GM12892 (cell line): ENCODE data around the gene ATP8B1.

ENCODE experiments used
- DNase-seq: peaks from one replicate; pipeline ENCODE4 v3.0.0; 2011; ENCODE audit not compliant: insufficient read length
- FAIRE-seq: peaks from 2 replicates; lab custom pipeline; 2011; peaks lifted over from hg19 to GRCh38; lab: Jason Lieb, UNC
- POLR2A ChIP-seq: IDR thresholded peaks from 2 replicates; pipeline ENCODE4 v1.6.1; 2011; ENCODE audit warnings: low read depth, low read length, control low read depth
- POLR2AphosphoS5 ChIP-seq: IDR thresholded peaks from 2 replicates; pipeline ENCODE4 v1.6.1; 2011; ENCODE audit warnings: low read depth, low read length, control low read depth
- TAF1 ChIP-seq: IDR thresholded peaks from 2 replicates; pipeline ENCODE4 v1.6.1; 2011; ENCODE audit warnings: low read depth, mild to moderate bottlenecking, control low read depth, low read length, borderline replicate concordance

ATP8B1 gene

DNA sequence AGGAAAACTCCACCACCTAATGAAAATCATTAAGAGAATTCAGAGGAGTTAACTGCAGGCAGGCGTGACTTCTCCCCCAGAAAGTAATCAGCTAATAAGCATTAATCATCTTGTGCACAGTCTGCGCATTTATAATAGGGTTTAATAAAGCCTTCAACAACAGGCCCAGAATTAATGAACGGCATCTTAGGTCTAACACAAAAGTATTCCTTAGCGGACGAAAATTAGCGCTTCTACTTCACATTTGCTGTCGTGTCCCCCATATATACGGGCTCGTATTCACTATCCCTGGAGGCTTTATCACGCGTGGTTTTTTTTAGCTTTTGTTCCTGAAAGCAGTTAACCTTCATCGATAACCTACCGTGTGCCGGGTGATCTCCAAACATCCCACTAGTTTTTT is 1.8 kb downstream of the ATP8B1 start:
- DNase-seq (no peak), FAIRE-seq (no peak)
- TF ChIP-seq POLR2AphosphoS5 (no peak), POLR2A (no peak), TAF1 (no peak)

DNA sequence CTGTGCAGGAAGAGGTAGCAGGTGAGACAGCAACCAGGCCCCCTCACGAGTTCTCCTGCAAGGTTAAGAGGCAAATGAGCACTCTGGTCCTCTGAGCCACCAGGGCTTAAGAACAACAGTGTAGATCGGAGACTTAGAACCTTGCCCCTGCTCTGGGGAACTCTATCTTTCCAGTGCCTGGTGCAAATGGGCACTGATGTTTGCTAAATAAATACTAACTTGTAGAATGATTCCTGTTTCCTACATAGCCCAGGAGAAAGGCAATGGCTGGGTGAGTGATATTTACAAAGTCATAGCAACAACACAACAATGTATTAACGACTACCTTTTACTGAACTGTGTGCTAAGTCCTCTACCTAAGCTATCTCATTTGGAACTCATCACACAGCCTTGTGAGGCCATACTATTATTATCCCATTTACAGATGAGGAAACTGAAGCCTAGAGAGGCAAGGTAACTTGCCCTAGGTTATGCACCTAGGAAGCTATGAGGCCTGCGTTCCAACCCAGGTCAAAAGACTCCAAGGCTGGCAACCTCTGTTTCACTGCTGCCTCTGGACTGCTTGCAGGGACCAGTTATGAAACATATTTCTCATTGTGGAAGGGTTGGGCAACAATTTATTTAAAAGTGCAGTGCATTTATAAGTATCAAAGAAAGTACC is 4.3 kb downstream of the ATP8B1 start:
- no peak for FAIRE-seq
- TF ChIP-seq TAF1 (no peak), POLR2A (no peak), POLR2AphosphoS5 (no peak)
- DNase-seq = no peak

DNA sequence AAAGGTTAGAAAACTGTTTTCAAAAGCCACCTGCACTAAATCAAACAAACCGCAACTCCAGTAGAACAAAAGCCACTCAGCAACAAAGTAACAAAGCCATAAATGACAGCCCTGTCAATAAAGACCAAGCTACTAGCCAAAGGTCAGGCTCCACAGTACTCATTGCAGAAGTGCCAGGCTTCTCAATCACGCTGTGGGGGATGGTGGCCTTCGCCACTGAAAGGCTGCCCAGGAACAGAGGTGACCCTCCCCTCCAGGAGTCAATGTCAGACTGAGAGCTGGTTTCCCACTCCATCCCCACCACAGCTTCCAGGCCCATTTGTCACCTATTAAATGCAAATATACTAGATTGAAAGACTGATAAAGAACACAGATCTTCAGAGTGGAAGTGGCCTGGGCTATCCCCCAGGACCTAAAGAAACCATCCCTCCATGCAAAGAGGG is 5.9 kb downstream of the ATP8B1 start:
- TF ChIP-seq TAF1 = no peak
- TF ChIP-seq POLR2A = no peak
- TF ChIP-seq POLR2AphosphoS5 = no peak
- FAIRE-seq (no peak), DNase-seq (no peak)

DNA sequence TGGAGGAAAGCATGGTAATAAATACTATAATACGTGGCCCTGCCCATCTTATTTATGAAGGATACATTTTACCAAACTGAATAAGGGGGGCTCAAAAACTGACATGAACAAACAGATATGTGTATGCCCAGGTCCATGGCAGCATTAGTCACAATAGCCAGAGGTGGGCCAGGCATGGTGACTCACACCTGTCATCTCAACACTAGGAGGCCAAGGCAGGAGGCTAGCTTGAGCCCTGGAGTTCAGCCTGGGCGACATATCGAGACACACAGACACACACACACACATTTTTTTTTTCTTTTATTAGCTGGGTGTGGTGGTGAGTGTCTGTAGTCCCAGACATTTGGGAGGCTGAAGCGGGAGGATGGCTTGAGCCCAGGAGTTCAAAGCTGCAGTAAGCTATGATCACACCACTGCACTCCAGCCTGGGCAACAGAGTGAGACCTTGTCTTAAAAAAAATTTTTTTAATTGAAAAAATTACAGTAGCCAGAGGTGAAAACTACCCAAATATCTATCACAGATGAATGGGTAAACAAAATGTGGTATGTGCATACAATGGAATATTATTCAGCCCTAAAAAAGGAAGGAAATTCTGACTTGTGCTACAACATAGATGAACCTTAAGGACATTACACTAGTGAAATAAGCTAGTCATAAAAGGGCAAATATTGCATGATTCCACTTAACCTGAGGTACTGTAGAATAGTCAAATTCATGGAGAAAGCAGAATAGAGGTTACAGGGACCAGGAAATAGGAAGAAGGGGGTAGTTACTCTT is 8.0 kb downstream of the ATP8B1 start:
- TF ChIP-seq TAF1 (no peak), POLR2AphosphoS5 (no peak), POLR2A (no peak)
- DNase-seq = no peak
- no peak for FAIRE-seq

- no peak for FAIRE-seq
- no peak for DNase-seq
- TF ChIP-seq TAF1 (no peak), POLR2A (no peak), POLR2AphosphoS5 (no peak)
Measured at GRCh38 chr18:57793302-57793986, 9.7 kb downstream of the ATP8B1 start.

- no peak for DNase-seq
- no peak for FAIRE-seq
- TF ChIP-seq POLR2A (no peak), TAF1 (no peak), POLR2AphosphoS5 (no peak)
Measured at GRCh38 chr18:57792631-57793301, 10.3 kb downstream of the ATP8B1 start.

DNA sequence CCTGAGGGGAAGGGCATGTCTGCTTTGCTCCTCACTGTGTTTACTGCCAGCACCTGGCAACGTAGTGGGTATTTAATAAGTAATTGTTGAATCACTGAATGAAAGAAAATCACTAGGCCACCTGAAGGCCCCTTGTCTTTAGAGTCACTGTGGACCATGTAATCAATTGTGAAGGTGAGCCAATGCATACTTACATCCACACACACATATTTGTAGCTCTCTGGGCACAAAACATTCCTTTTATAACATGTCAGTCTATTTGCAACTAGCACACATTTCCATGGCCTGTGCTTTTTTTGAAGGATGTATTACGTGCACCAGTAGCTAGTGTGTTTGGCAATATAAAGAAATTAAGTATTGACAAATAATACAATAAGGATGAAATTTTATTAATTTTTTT is 11.2 kb downstream of the ATP8B1 start:
- TF ChIP-seq POLR2A (no peak), TAF1 (no peak), POLR2AphosphoS5 (no peak)
- no peak for DNase-seq
- no peak for FAIRE-seq

GRCh38 chr18:57791192-57791591 is 11.9 kb downstream of the ATP8B1 start:
- TF ChIP-seq TAF1 (no peak), POLR2A (no peak), POLR2AphosphoS5 (no peak)
- DNase-seq (no peak), FAIRE-seq (no peak)

- no peak for TF ChIP-seq TAF1
- no peak for TF ChIP-seq POLR2AphosphoS5
- TF ChIP-seq POLR2A = no peak
- FAIRE-seq = no peak
Measured at GRCh38 chr18:57790316-57790715, 12.8 kb downstream of the ATP8B1 start.

DNA sequence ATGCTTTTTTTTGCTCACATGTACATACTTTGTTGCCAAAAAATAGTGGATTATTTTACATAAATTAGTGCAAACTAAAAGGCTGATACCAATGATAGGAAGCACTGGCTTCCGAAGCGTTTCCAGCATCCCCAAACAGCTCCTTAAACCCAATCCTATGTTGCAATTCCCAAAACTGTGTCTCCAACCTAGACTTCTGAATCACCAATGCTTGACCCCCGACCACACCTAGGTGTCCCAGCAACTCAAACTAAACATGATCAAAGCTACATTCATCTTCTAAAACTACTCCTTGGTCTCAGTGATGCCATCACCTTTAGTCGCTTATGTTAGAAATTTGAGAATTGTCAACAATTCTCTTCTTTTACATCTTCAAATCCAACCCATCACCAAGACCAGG is 13.4 kb downstream of the ATP8B1 start:
- TF ChIP-seq POLR2AphosphoS5 = no peak
- no peak for TF ChIP-seq TAF1
- no peak for TF ChIP-seq POLR2A
- no peak for DNase-seq
- no peak for FAIRE-seq

More at GRCh38 chr18:57790316-57790715, 12.8 kb downstream of the ATP8B1 start:
- no peak for DNase-seq

GRCh38 chr18:57789090-57789489 is 14.0 kb downstream of the ATP8B1 start:
- no peak for FAIRE-seq
- no peak for TF ChIP-seq TAF1
- TF ChIP-seq POLR2A = no peak
- no peak for TF ChIP-seq POLR2AphosphoS5
- DNase-seq = no peak

DNA sequence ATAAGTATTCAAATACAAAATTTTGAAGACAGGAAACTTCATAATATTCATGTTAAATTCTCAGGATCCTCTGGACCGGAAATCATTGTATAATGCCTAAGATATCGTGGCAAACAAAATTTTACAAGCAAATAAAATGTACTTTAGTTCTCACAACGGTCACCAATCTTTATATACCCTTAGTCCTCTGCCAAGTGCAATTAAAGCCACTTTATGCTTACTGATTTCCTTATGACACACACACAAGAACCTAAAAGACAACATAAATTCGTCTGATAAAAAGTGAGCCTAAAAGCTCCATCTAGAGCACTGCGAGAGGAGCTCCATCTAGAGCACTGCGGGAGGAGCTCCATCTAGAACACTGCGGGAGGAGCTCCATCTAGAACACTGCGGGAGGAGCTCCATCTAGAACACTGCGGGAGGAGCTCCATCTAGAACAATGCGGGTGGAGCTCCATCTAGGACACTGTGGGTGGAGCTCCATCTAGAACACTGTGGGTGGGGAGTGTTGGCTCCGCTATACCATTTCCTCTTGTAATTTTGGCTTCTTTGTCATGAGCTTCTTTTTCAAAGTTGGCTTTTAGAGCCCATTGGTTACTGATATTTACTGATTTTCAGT is 15.9 kb downstream of the ATP8B1 start:
- TF ChIP-seq TAF1 (no peak), POLR2AphosphoS5 (no peak), POLR2A (no peak)
- FAIRE-seq = no peak
- DNase-seq = no peak
